Raji (cell line): ENCODE measurements around the gene HSPD1.
A peak's percentile ranks its signal among the peaks of the same experiment; 100 is the strongest.

Source experiments
- POLR2A ChIP-seq: IDR thresholded peaks from 2 replicates; pipeline ENCODE4 v1.6.1; 2011; ENCODE audit warnings: low read depth, low read length, control low read depth; ENCODE audit not compliant: insufficient read depth

Gene HSPD1

DNA sequence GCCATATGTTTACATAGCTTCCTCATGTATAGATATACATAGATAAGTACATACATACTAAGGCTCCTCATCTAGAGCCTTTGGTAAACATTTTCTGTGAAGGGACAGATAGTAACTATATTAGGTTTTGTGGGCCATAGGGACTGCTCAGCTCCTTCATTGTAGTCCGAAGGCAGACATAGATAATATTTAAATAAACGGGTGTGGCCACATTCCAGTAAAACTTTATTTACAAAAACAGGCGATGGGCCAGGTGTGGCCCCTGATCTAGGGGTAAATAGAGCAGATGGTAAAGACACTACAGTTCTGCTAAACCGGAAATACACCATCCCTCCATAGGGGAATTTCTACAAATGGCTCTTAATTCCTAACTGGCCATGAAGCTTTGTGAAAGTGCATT lies 39.0 kb downstream of the HSPD1 start:
- no peak for TF ChIP-seq POLR2A

DNA sequence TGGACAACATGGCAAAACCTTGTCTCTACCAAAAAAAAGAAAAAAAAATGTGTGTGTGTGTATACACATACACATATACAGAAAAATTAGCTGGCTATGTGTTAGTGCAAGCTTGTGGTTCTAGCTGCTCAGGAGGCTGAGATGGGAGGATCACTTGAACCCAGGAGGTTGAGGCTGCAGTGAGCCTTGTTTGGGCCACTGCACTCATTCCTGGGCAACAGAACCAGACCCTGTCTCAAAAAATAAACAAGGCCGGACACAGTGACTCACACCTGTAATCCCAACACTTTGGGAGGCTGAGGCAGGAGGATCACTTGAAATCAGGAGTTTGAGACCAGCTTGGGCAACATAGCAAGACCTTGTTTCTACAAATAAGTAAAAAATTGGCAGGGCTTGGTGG lies 44.2 kb downstream of the HSPD1 start:
- no peak for TF ChIP-seq POLR2A

DNA sequence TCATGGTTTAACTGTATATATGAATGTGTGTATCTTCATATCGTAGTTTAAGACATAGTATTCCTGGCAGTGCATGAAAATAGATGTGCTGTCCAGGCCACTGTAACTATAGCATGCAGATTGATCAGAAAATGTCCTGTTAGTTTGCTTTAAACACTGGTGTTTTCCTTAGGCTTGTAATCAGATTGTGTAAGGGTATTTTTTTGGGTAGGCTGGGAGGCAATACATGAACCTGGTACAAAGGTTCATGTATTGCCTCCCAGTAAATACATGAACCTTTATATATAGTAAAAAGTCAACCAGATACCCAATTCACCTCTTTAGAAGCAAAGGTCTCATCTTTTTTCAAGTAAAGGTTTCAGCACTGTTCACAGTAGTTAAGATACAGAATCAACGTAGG lies 44.7 kb downstream of the HSPD1 start:
- no peak for TF ChIP-seq POLR2A

DNA sequence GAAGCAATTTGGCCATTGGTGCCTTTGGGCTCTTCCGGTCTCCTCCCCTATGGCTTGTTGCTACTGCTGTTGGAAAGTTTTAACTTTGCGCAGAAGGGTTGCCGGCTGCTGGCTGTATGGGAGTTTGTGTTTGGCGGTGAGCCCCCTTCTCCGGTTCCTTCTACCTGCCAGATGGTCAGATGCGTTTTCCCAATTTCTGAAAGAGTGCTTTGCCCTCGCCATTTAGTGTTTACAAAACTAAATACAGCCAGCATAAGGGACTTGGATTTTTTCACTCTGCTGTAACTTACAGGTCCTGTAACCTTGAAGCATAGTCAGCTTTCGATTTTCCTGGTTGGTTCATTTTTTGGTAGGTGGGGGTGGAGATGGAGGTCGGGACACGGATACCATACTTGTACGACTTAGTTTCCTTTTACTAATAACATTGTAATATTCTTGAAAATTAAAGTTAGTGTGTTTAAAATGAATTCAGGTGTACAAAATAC lies 45.7 kb downstream of the HSPD1 start:
- no peak for TF ChIP-seq POLR2A

DNA sequence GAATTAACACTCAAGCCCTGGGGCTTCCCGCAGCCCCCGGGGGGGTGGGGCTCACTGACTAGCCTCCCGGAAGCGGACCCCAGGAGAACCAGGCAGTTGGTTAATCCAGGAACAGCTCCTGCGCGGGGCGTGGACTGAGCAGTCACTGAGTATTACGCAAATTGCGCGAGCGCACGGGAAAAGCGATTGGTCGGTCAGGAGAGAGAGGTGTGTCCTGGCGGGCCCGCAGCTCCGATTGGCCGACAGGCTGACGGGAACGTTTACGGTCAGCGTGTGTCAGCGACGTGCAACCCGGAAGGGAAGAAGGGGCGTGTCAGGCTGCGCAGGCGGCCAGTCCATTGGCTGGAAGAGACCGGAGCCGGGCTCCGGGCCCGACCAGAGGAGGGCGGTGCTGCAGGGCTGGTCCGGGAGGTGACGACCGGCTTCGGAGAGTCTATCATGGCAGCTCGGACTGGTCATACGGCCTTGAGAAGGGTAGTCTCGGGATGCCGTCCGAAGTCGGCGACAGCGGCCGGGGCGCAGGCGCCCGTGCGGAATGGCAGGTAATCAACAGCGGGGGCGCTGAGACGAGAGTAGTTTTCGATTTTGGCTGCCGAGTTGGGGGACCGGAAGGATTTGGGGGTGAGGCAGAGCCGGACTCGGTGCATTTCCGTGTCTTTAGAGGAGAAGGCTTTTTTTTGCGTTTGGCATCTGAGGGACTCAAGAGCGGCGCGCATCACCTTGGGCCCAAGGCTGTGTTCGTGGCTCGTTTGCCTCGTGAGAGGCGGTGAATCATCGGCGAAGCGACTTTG lies 46.3 kb downstream of the HSPD1 start, which contains the start of gene COQ10B:
Gene COQ10B (plus strand): TSS at position 430 of the 791 bp plus-strand sequence. CDS start 9 bp downstream, at position 439.
- peak; percentile 75 for TF ChIP-seq POLR2A

DNA sequence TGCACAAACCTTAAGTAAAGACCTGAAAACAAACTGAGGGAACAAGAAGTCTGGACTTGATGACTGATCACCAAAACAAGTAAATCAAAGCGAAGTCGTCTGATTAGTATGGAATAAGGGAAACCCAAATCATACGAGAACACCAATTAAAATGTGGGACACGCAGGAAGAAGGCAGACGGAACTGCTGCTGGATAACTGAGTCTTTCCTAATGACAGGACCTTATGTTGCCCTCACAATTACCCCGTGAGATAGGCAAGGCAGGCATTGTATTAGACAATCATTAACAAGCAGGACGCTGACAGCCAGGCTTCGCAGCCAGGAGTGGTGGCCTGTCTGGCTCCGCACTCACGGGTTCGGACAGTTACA lies 46.9 kb downstream of the HSPD1 start:
- peak; percentile 76; the same call in 1 of the 2 replicates for TF ChIP-seq POLR2A

DNA sequence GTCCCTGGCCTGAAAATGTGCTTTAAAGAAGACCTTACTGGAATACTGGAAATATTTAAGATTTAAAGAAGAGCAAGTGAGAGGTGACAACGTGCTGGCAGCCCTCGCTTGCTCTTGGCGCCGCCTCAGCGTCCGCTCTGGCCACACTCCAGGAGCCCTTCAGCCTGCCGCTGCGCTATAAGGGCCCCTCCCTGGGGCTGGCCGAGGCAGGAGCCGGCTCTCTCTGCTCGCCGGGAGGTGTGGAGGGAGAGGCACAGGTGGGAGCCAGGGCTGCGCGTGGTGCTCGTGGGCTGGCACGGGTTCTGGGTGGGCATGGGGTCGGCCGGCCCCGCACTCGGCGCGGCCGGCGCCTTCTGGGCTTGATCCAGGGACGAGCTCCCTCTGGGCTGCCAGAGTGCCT lies 49.2 kb downstream of the HSPD1 start:
- no peak for TF ChIP-seq POLR2A

DNA sequence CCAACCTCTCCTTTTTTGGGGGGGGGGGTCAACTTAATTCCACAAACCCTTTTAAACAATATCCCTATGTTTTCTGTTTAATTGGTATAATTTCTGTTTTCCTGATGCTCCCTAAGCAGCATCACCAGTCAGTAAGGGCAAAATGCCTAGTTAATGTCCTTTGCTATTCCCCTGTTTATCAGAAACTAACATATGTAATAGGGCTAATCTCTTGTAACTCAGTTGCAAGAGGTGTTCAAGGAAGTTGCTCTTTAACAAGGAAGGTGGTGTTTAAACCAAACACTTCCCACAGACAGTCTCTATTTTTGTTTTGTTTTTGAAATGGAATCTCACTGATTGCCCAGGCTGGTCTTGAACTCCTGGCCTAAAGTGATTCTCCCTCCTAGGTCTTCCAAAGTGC lies 52.8 kb downstream of the HSPD1 start:
- no peak for TF ChIP-seq POLR2A

DNA sequence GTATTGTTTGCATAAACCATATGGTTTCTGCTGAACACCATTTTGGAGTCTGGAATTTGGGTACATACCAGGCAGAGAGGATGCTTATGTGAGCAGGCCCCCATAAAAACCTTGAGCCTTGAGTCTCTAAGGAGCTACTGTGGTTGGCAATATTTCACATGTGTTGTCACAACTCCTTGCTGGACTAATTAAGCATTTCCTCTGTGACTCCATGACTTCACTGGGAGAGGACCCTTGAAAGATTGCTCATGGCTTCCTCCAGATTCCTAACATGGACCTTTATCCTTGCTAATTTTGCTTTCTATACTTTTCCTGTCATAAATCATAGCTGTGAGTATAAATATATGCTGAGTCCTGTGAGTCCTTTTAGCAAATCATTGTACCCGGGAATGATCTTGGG lies 53.9 kb downstream of the HSPD1 start:
- TF ChIP-seq POLR2A, result no peak

DNA sequence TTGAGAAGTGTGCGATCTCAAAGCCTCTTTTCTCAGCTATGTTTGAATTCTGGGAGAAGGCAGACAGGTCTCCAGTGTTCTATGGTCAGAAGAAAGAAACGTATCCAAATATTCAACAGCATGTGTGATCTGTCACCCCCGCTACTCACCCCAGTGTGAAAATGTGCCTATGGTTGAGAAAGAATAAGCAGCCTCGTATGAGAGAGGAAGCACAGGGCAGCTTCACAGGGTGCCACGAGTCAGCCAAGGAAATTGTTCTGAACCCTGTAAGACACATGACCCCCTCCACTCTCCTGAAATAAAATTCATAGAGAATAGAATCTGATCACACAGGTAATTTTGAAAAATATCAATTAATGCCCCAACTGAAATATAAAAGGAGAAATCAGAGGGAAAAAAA lies 56.8 kb downstream of the HSPD1 start:
- TF ChIP-seq POLR2A, result no peak

DNA sequence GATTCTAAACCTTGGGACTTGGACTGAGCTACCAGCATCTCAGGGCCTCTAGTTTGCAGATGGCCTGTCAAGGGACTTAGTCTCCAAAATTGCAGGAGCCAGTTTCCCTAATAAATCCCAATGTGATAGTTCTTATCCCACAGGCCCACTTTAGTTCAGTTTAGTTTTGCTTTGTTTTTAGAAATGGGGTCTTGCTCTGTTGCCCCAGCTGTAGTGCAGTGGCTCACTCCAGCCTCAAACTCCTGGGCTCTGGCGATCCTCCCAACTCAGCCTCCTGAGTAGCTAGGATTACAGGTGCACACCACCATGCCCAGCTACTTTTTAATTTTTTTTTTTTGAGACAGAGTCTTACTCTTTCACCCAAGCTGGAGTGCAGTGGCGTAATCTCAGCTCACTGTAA lies 62.3 kb downstream of the HSPD1 start:
- TF ChIP-seq POLR2A, result no peak
